ENCODE data around the gene RNU1-3.
"Not testable (repeated sequence)": the region's sequence is repeated elsewhere in the genome, so short reads cannot be mapped to it uniquely, and the experiment has no call there.

- not testable (repeated sequence) for TF ChIP-seq EZH2, CTCF (IDR thresholded peaks at IDR 0.05)
Observed at GRCh38 chr1:16703141-16703540, 36.4 kb upstream of the RNU1-3 start.

Data from neural progenitor cell (in vitro differentiated cells).